PFSK-1 (cell line): ENCODE data around the gene GUCA1C.

Experiments used
- POLR2AphosphoS5 ChIP-seq: IDR thresholded peaks from 2 replicates; pipeline ENCODE4 v1.6.1; 2012; ENCODE audit warnings: low read depth, mild to moderate bottlenecking, control low read depth, low read length, moderate library complexity
- SIN3A ChIP-seq: IDR thresholded peaks from 2 replicates; pipeline ENCODE4 v1.6.1; 2012; ENCODE audit warnings: mild to moderate bottlenecking, low read length, moderate library complexity, borderline replicate concordance; ENCODE audit not compliant: insufficient read depth
- TAF1 ChIP-seq: IDR thresholded peaks from 2 replicates; pipeline ENCODE4 v1.6.1; 2012; ENCODE audit warnings: low read length, control low read depth, borderline replicate concordance; ENCODE audit not compliant: insufficient read depth
- TF ChIP-seq, protein P1 (sequence below), 2 experiments: IDR thresholded peaks; 2 replicates each; pipeline versions ENCODE4 v1.6.1 to v1.8.0; 2011 to 2012; ENCODE audit warnings: low read depth in 2 of 2, low read length in 2 of 2, control low read depth in 1 of 2, inconsistent platforms in 1 of 2, mild to moderate bottlenecking in 1 of 2, moderate library complexity in 1 of 2; ENCODE audit not compliant: insufficient read depth in 1 of 2

DNA sequence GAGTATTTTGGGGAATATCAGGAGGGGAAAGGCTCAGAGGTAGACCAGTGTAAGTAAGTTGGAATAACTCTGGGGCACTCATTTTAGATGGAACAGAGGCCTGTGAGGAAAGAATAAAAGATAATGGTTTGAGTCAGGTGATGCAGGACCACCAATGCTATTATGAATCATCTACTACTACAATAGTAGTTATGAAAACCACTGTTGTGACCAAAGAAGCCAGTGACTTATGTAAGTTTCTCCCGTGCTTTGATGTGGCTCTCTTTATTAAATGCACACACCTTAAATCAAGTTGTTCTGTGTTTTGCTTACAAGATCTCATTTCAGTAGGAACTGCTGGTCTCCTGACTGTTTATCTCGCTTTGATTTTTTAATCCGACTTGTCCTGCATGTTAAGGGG is 13.1 kb upstream of the GUCA1C start:
- TF ChIP-seq POLR2AphosphoS5 (no peak), TAF1 (no peak), SIN3A (no peak)
- TF ChIP-seq, protein P1, sequence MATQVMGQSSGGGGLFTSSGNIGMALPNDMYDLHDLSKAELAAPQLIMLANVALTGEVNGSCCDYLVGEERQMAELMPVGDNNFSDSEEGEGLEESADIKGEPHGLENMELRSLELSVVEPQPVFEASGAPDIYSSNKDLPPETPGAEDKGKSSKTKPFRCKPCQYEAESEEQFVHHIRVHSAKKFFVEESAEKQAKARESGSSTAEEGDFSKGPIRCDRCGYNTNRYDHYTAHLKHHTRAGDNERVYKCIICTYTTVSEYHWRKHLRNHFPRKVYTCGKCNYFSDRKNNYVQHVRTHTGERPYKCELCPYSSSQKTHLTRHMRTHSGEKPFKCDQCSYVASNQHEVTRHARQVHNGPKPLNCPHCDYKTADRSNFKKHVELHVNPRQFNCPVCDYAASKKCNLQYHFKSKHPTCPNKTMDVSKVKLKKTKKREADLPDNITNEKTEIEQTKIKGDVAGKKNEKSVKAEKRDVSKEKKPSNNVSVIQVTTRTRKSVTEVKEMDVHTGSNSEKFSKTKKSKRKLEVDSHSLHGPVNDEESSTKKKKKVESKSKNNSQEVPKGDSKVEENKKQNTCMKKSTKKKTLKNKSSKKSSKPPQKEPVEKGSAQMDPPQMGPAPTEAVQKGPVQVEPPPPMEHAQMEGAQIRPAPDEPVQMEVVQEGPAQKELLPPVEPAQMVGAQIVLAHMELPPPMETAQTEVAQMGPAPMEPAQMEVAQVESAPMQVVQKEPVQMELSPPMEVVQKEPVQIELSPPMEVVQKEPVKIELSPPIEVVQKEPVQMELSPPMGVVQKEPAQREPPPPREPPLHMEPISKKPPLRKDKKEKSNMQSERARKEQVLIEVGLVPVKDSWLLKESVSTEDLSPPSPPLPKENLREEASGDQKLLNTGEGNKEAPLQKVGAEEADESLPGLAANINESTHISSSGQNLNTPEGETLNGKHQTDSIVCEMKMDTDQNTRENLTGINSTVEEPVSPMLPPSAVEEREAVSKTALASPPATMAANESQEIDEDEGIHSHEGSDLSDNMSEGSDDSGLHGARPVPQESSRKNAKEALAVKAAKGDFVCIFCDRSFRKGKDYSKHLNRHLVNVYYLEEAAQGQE (IDR thresholded peaks at IDR 0.05; ENCODE audit: insufficient read depth in 1 of 2, low read depth in 2 of 2, low read length in 2 of 2): no peak
